GM23338 (cell line): Measurements from ENCODE around the gene LAMTOR5. TPM values are rescaled to one million over a fixed set of nuclear protein-coding genes. Genes with fewer than 3 reads are reported as not detected.

Experiments used
- ATAC-seq: fragments of 200-7000 bp; cut with Tn5 transposase; 3 replicates; pipeline ENCODE4 v1.9.1; 2020
- DNase-seq: peaks from one replicate; pipeline ENCODE4 v3.0.0-alpha.2; 2015; ENCODE audit warnings: low spot score
- H2AFZ ChIP-seq: fragments of 200-600 bp; sonication (generic); 2 replicates; pipeline ENCODE4 v1.8.0; 2016; ENCODE audit warnings: antibody characterized with exemption, mild to moderate bottlenecking, moderate library complexity
- H3F3A ChIP-seq: fragments of 200-600 bp; sonication (generic); replicated peaks from 2 replicates; pipeline ENCODE4 v1.8.0; 2017; ENCODE audit warnings: antibody characterized with exemption, mixed run types, low read depth
- H3K27ac ChIP-seq: fragments of 200-600 bp; sonication (generic); 2 replicates; pipeline ENCODE4 v1.6.1; 2016; ENCODE audit warnings: low read depth
- H3K27me3 ChIP-seq: fragments of 200-600 bp; sonication (generic); 2 replicates; pipeline ENCODE4 v1.8.0; 2016; ENCODE audit warnings: mild to moderate bottlenecking, mixed run types, moderate library complexity; ENCODE audit not compliant: insufficient read depth
- H3K36me3 ChIP-seq: fragments of 200-600 bp; sonication (generic); 2 replicates; pipeline ENCODE4 v1.8.0; 2016; ENCODE audit warnings: mild to moderate bottlenecking; ENCODE audit not compliant: insufficient read depth
- H3K4me1 ChIP-seq: fragments of 200-600 bp; sonication (generic); 2 replicates; pipeline ENCODE4 v1.8.0; 2016; ENCODE audit warnings: mild to moderate bottlenecking, moderate library complexity; ENCODE audit not compliant: insufficient read depth
- H3K4me2 ChIP-seq: fragments of 200-600 bp; sonication (generic); 2 replicates; pipeline ENCODE4 v1.7.1; 2017; ENCODE audit warnings: mixed run types
- H3K4me3 ChIP-seq: fragments of 200-600 bp; sonication (generic); 2 replicates; pipeline ENCODE4 v1.6.1; 2016; ENCODE audit warnings: mixed run types
- H3K79me2 ChIP-seq: fragments of 200-600 bp; sonication (generic); replicated peaks from 2 replicates; pipeline ENCODE4 v1.8.0; 2017; ENCODE audit warnings: mild to moderate bottlenecking; ENCODE audit not compliant: insufficient read depth
- H3K9me2 ChIP-seq: fragments of 200-600 bp; sonication (generic); 2 replicates; pipeline ENCODE4 v1.8.0; 2017; ENCODE audit not compliant: insufficient read depth
- H4K20me1 ChIP-seq: fragments of 200-600 bp; sonication (generic); replicated peaks from 2 replicates; pipeline ENCODE4 v1.8.0; 2017; ENCODE audit warnings: mild to moderate bottlenecking; ENCODE audit not compliant: insufficient read depth
- H3K27ac Mint-ChIP-seq: 2 replicates; pipeline ENCODE4 v1.8.0; 2020; ENCODE audit warnings: inconsistent platforms, mild to moderate bottlenecking, moderate library complexity, mixed read lengths
- H3K27me3 Mint-ChIP-seq: 3 replicates; pipeline ENCODE4 v1.8.0; 2022; ENCODE audit warnings: low read depth, mild to moderate bottlenecking, moderate library complexity, mixed read lengths, inconsistent platforms; ENCODE audit not compliant: insufficient read depth, poor library complexity
- H3K36me3 Mint-ChIP-seq: 3 replicates; pipeline ENCODE4 v1.8.0; 2021; ENCODE audit warnings: low read depth, mild to moderate bottlenecking, inconsistent platforms, moderate library complexity, mixed read lengths
- H3K4me1 Mint-ChIP-seq: 3 replicates; pipeline ENCODE4 v1.8.0; 2020; ENCODE audit warnings: mild to moderate bottlenecking, inconsistent platforms, mixed read lengths
- H3K4me3 Mint-ChIP-seq: 3 replicates; pipeline ENCODE4 v1.8.0; 2021; ENCODE audit warnings: moderate library complexity, mild to moderate bottlenecking, inconsistent platforms, mixed read lengths
- H3K9me3 Mint-ChIP-seq: 3 replicates; pipeline ENCODE4 v1.8.0; 2020; ENCODE audit warnings: moderate library complexity, mild to moderate bottlenecking, inconsistent platforms, mixed read lengths
- CREB1 ChIP-seq: fragments of 250-450 bp; sonication (Bioruptor Pico); IDR thresholded peaks from 2 replicates; pipeline ENCODE4 v1.5.0; 2020; ENCODE audit warnings: low read depth, mild to moderate bottlenecking, moderate library complexity
- EZH2 ChIP-seq: fragments of 200-600 bp; sonication (generic); IDR thresholded peaks from one replicate; pipeline ENCODE4 v1.8.0; 2017; ENCODE audit warnings: antibody characterized with exemption, mild to moderate bottlenecking, low read depth; ENCODE audit not compliant: unreplicated experiment
- EZH2phosphoT487 ChIP-seq: fragments of 200-600 bp; sonication (generic); IDR thresholded peaks from one replicate; pipeline ENCODE4 v1.8.1; 2018; ENCODE audit warnings: antibody characterized with exemption; ENCODE audit not compliant: unreplicated experiment
- JUNB ChIP-seq: IDR thresholded peaks from one replicate; pipeline ENCODE4 v1.6.1; 2016; ENCODE audit warnings: antibody characterized with exemption; ENCODE audit not compliant: unreplicated experiment
- NANOG ChIP-seq: IDR thresholded peaks from 2 replicates; pipeline ENCODE4 v1.6.1; 2016; ENCODE audit warnings: antibody characterized with exemption, borderline replicate concordance
- STAT1 ChIP-seq: IDR thresholded peaks from one replicate; pipeline ENCODE4 v1.6.1; 2016; ENCODE audit warnings: antibody characterized with exemption; ENCODE audit not compliant: unreplicated experiment
- ZNF331 ChIP-seq: fragments of 250-450 bp; sonication (Bioruptor Pico); IDR thresholded peaks from 2 replicates; pipeline ENCODE4 v1.5.0; 2020; ENCODE audit warnings: low read depth, mild to moderate bottlenecking, moderate library complexity
- polyA plus RNA-seq: library from polyadenylated mRNA; unstranded; fragments of >200 nt; fragmentation: Nextera tagmentation; extraction: Ambion mirVana; gene quantifications from 2 replicates; pipeline ENCODE4 v1.2.1, GENCODE V29; 2016
- total RNA-seq: library from RNA; depleted of rRNA; stranded (reverse); fragments of >200 nt; shearing (Covaris generic); gene quantifications from 2 replicates; pipeline ENCODE4 v1.2.3, GENCODE V29; 2014
- TF ChIP-seq, protein P1 (sequence below): IDR thresholded peaks from 2 replicates; pipeline ENCODE4 v1.6.1; 2016; ENCODE audit warnings: antibody characterized with exemption
- TF ChIP-seq, protein P2 (sequence below): IDR thresholded peaks from one replicate; pipeline ENCODE4 v1.6.1; 2018; ENCODE audit warnings: antibody characterized with exemption; ENCODE audit not compliant: unreplicated experiment
- TF ChIP-seq, protein P3 (sequence below), 2 experiments: fragments of 200-600 bp in 1 of 2; sonication (generic) in 1 of 2; conservative IDR thresholded peaks; 2 replicates each; pipeline versions ENCODE4 v1.5.1 to v1.6.1; 2016 to 2017; ENCODE audit warnings: antibody characterized with exemption in 2 of 2, low read depth in 2 of 2, mild to moderate bottlenecking in 2 of 2, moderate library complexity in 1 of 2
- TF ChIP-seq, protein P4 (sequence below): fragments of 250-450 bp; sonication (Bioruptor Pico); IDR thresholded peaks from 2 replicates; pipeline ENCODE4 v1.5.0; 2020; ENCODE audit warnings: mild to moderate bottlenecking, moderate library complexity

The LAMTOR5 gene
- total and polyA plus RNA-seq, 2 experiments from 2014 or later, result 41.0 to 246 TPM

DNA sequence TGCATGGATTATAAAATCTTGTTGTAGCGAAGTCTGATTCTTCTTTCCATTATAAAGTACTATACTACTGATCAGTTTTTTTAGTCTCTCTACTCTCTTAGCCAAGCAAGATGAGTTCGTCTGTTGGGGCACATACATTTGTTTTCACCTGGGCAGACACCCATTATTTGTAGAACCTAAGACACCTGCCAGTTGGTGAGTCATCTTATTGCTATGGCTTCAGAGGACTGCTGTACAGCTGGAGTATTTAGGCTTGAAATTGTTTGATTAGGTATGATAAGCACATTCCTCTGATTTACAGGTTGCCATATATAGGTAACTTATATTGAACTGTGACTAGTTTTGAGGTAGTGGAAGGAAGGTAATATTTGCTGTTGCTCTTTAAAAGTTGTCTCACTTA is 51.1 kb downstream of the LAMTOR5 start (continued):
- TF ChIP-seq, protein P1, sequence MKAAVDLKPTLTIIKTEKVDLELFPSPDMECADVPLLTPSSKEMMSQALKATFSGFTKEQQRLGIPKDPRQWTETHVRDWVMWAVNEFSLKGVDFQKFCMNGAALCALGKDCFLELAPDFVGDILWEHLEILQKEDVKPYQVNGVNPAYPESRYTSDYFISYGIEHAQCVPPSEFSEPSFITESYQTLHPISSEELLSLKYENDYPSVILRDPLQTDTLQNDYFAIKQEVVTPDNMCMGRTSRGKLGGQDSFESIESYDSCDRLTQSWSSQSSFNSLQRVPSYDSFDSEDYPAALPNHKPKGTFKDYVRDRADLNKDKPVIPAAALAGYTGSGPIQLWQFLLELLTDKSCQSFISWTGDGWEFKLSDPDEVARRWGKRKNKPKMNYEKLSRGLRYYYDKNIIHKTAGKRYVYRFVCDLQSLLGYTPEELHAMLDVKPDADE, result no peak
- TF ChIP-seq NANOG, result no peak
- no peak for TF ChIP-seq EZH2

DNA sequence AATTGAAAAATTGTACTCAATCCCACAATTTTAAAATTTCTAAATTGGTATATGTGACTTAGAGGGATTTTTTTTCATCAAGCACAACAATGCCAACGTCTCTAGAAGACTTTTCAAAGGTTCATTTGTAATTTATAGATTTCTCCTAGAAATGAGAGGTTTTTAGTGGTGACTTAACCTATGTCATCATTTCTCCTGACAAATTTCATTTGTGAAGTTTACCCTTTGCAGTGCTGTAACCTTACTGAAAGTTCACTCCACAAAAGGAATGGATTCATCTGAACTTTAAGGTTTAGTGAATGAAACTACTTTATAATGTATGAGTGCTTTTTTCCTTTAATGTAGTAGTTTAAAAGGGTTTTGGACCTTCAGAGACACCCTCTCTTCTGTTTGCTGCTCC is 52.2 kb downstream of the LAMTOR5 start:
- no peaks in the 10 kb centered on the region for H3K9me3 Mint-ChIP-seq
- no peaks in the 10 kb centered on the region for H3K4me1 Mint-ChIP-seq
- peaks cover 100% of the 10 kb centered on the region for H3K79me2 ChIP-seq
- no peak overlapping the region for H3K27ac ChIP-seq
- no peaks in the 10 kb centered on the region for H3K27me3 ChIP-seq
- peaks cover 3% of the 10 kb centered on the region for H3K27me3 Mint-ChIP-seq
- H3K9me2 ChIP-seq, result no peaks in the 10 kb centered on the region
- no peaks in the 10 kb centered on the region for H3K4me1 ChIP-seq
- H3K4me2 ChIP-seq, result no peak overlapping the region
- H3K36me3 ChIP-seq, result 0 out of 2 replicates have a peak, but pooled peaks cover 14% of the 10 kb centered on the region
- ATAC-seq, result no peak
- H3F3A ChIP-seq, result no peaks in the 10 kb centered on the region
- H2AFZ ChIP-seq, result no peak overlapping the region
- H4K20me1 ChIP-seq, result peaks cover 54% of the 10 kb centered on the region
- H3K36me3 Mint-ChIP-seq, result peaks cover 26% of the 10 kb centered on the region; the same call in 2 of the 3 replicates
- DNase-seq, result no peak
- H3K4me3 ChIP-seq, result no peak overlapping the region
- H3K4me3 Mint-ChIP-seq, result no peak overlapping the region
- H3K27ac Mint-ChIP-seq, result no peak overlapping the region
- TF ChIP-seq EZH2phosphoT487, result no peak
- TF ChIP-seq NANOG, result no peak
- no peak for TF ChIP-seq EZH2
- no peak for TF ChIP-seq ZNF331
- TF ChIP-seq, protein P1, result no peak
- TF ChIP-seq CREB1 (CRISPR knock-in tag), result no peak
- TF ChIP-seq JUNB, result no peak
- TF ChIP-seq, protein P2, sequence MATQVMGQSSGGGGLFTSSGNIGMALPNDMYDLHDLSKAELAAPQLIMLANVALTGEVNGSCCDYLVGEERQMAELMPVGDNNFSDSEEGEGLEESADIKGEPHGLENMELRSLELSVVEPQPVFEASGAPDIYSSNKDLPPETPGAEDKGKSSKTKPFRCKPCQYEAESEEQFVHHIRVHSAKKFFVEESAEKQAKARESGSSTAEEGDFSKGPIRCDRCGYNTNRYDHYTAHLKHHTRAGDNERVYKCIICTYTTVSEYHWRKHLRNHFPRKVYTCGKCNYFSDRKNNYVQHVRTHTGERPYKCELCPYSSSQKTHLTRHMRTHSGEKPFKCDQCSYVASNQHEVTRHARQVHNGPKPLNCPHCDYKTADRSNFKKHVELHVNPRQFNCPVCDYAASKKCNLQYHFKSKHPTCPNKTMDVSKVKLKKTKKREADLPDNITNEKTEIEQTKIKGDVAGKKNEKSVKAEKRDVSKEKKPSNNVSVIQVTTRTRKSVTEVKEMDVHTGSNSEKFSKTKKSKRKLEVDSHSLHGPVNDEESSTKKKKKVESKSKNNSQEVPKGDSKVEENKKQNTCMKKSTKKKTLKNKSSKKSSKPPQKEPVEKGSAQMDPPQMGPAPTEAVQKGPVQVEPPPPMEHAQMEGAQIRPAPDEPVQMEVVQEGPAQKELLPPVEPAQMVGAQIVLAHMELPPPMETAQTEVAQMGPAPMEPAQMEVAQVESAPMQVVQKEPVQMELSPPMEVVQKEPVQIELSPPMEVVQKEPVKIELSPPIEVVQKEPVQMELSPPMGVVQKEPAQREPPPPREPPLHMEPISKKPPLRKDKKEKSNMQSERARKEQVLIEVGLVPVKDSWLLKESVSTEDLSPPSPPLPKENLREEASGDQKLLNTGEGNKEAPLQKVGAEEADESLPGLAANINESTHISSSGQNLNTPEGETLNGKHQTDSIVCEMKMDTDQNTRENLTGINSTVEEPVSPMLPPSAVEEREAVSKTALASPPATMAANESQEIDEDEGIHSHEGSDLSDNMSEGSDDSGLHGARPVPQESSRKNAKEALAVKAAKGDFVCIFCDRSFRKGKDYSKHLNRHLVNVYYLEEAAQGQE, result no peak
- TF ChIP-seq, protein P3, sequence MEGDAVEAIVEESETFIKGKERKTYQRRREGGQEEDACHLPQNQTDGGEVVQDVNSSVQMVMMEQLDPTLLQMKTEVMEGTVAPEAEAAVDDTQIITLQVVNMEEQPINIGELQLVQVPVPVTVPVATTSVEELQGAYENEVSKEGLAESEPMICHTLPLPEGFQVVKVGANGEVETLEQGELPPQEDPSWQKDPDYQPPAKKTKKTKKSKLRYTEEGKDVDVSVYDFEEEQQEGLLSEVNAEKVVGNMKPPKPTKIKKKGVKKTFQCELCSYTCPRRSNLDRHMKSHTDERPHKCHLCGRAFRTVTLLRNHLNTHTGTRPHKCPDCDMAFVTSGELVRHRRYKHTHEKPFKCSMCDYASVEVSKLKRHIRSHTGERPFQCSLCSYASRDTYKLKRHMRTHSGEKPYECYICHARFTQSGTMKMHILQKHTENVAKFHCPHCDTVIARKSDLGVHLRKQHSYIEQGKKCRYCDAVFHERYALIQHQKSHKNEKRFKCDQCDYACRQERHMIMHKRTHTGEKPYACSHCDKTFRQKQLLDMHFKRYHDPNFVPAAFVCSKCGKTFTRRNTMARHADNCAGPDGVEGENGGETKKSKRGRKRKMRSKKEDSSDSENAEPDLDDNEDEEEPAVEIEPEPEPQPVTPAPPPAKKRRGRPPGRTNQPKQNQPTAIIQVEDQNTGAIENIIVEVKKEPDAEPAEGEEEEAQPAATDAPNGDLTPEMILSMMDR (conservative IDR thresholded peaks at IDR 0.05; ENCODE audit: low read depth in 2 of 2), result no peak
- TF ChIP-seq, protein P4, sequence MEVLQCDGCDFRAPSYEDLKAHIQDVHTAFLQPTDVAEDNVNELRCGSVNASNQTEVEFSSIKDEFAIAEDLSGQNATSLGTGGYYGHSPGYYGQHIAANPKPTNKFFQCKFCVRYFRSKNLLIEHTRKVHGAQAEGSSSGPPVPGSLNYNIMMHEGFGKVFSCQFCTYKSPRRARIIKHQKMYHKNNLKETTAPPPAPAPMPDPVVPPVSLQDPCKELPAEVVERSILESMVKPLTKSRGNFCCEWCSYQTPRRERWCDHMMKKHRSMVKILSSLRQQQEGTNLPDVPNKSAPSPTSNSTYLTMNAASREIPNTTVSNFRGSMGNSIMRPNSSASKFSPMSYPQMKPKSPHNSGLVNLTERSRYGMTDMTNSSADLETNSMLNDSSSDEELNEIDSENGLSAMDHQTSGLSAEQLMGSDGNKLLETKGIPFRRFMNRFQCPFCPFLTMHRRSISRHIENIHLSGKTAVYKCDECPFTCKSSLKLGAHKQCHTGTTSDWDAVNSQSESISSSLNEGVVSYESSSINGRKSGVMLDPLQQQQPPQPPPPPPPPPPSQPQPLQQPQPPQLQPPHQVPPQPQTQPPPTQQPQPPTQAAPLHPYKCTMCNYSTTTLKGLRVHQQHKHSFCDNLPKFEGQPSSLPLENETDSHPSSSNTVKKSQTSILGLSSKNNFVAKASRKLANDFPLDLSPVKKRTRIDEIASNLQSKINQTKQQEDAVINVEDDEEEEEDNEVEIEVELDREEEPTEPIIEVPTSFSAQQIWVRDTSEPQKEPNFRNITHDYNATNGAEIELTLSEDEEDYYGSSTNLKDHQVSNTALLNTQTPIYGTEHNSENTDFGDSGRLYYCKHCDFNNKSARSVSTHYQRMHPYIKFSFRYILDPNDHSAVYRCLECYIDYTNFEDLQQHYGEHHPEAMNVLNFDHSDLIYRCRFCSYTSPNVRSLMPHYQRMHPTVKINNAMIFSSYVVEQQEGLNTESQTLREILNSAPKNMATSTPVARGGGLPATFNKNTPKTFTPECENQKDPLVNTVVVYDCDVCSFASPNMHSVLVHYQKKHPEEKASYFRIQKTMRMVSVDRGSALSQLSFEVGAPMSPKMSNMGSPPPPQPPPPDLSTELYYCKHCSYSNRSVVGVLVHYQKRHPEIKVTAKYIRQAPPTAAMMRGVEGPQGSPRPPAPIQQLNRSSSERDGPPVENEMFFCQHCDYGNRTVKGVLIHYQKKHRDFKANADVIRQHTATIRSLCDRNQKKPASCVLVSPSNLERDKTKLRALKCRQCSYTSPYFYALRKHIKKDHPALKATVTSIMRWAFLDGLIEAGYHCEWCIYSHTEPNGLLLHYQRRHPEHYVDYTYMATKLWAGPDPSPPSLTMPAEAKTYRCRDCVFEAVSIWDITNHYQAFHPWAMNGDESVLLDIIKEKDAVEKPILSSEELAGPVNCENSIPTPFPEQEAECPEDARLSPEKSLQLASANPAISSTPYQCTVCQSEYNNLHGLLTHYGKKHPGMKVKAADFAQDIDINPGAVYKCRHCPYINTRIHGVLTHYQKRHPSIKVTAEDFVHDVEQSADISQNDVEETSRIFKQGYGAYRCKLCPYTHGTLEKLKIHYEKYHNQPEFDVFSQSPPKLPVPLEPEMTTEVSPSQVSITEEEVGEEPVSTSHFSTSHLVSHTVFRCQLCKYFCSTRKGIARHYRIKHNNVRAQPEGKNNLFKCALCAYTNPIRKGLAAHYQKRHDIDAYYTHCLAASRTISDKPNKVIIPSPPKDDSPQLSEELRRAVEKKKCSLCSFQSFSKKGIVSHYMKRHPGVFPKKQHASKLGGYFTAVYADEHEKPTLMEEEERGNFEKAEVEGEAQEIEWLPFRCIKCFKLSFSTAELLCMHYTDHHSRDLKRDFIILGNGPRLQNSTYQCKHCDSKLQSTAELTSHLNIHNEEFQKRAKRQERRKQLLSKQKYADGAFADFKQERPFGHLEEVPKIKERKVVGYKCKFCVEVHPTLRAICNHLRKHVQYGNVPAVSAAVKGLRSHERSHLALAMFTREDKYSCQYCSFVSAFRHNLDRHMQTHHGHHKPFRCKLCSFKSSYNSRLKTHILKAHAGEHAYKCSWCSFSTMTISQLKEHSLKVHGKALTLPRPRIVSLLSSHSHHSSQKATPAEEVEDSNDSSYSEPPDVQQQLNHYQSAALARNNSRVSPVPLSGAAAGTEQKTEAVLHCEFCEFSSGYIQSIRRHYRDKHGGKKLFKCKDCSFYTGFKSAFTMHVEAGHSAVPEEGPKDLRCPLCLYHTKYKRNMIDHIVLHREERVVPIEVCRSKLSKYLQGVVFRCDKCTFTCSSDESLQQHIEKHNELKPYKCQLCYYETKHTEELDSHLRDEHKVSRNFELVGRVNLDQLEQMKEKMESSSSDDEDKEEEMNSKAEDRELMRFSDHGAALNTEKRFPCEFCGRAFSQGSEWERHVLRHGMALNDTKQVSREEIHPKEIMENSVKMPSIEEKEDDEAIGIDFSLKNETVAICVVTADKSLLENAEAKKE (CRISPR knock-in tag), result no peak
- TF ChIP-seq STAT1, result no peak
